ENCODE results near the gene GNL3L. TPM values are rescaled to one million over a fixed set of nuclear protein-coding genes. Genes with fewer than 3 reads are reported as not detected.

The GNL3L gene
- total and polyA plus RNA-seq, 2 of the 13 experiments (the other 11 are each of a cell fraction or from before 2014, with no cell fraction given): 12.1 to 32.6 TPM

GRCh38 chrX:54483946-54484345 is 46.1 kb upstream of the GNL3L start:
- peak; percentile 56 for ATAC-seq
- WGBS (ENCODE audit: low lambda C conversion rate): 19% methylated on average over 2 of the region's 9 CpGs
- no peaks in the 10 kb centered on the region for H4K20me1 ChIP-seq (ENCODE audit: insufficient read depth, low read length)
- TF ChIP-seq TFDP1 (CRISPR knock-in tag; IDR thresholded peaks at IDR 0.05; ENCODE audit: borderline replicate concordance) (peak; percentile 12; the same call in 1 of the 2 replicates), AGO2 (optimal IDR thresholded peaks at IDR 0.05; ENCODE audit: low read depth, low read length) (no peak), ZNF331 (CRISPR knock-in tag; IDR thresholded peaks at IDR 0.05) (no peak), PPARG (CRISPR knock-in tag; conservative IDR thresholded peaks at IDR 0.05) (no peak), ZNF570 (CRISPR knock-in tag; IDR thresholded peaks at IDR 0.05; ENCODE audit: borderline replicate concordance) (no peak), ARID5B (CRISPR knock-in tag; IDR thresholded peaks at IDR 0.05) (peak; percentile 26; the same call in 1 of the 2 replicates), ZNF292 (CRISPR knock-in tag; IDR thresholded peaks at IDR 0.05; ENCODE audit: borderline replicate concordance, low read depth) (no peak), ZNF552 (CRISPR knock-in tag; IDR thresholded peaks at IDR 0.05; ENCODE audit: borderline replicate concordance) (no peak), ZNF766 (CRISPR knock-in tag; IDR thresholded peaks at IDR 0.05; ENCODE audit: borderline replicate concordance) (no peak), SOX13 (IDR thresholded peaks at IDR 0.05) (no peak), SOX13 (CRISPR knock-in tag; conservative IDR thresholded peaks at IDR 0.05 in 1 of 2, IDR thresholded peaks at IDR 0.05 in 1 of 2) (peak in 1 of 2 experiments; percentile 15; a peak in 1 of 4 replicates), BCL6 (CRISPR knock-in tag; IDR thresholded peaks at IDR 0.05) (peak; percentile 98), RARA (CRISPR knock-in tag; IDR thresholded peaks at IDR 0.05) (peak; percentile 28; the same call in 1 of the 2 replicates), THAP7 (CRISPR knock-in tag; IDR thresholded peaks at IDR 0.05) (no peak), ZNF577 (CRISPR knock-in tag; IDR thresholded peaks at IDR 0.05; ENCODE audit: borderline replicate concordance, low read depth) (no peak), TEAD2 (CRISPR knock-in tag; IDR thresholded peaks at IDR 0.05) (no peak), SALL2 (CRISPR knock-in tag; IDR thresholded peaks at IDR 0.05) (no peak), GATAD2A (CRISPR knock-in tag; IDR thresholded peaks at IDR 0.05) (0 out of 2 replicates have a peak, but pooled peaks have one; percentile 14), ZNF205 (CRISPR knock-in tag; IDR thresholded peaks at IDR 0.05) (no peak), ZNF235 (CRISPR knock-in tag; IDR thresholded peaks at IDR 0.05; ENCODE audit: borderline replicate concordance) (no peak)

More at GRCh38 chrX:54483946-54484345, 46.1 kb upstream of the GNL3L start:
- H3K79me2 ChIP-seq (ENCODE audit: insufficient read depth, low read length): no peaks in the 10 kb centered on the region
- FAIRE-seq (no peak), DNase-seq (ENCODE audit: low spot score) (no peak)
- no peak overlapping the region for H3K9ac ChIP-seq (ENCODE audit: insufficient read depth, low read depth, low read length)
- intact Hi-C loops (cut with micrococcal nuclease; ENCODE audit: unreplicated experiment): loop anchor here (2.0 kb wide), 1 partner anchor 45 kb away; no protein-coding TSS in a partner anchor
- H3K9me3 ChIP-seq (ENCODE audit: low read length): no peaks in the 10 kb centered on the region
- peaks cover 30% of the 10 kb centered on the region for H3K4me1 ChIP-seq (ENCODE audit: insufficient read depth, low read length)
- BruUV-seq (replicated peaks): no TSS peak
- no peaks in the 10 kb centered on the region for H3K36me3 ChIP-seq (replicated peaks in 1 of 2; ENCODE audit: control insufficient read depth in 1 of 2, insufficient read depth in 2 of 2, low read length in 2 of 2)
- ChIA-PET CTCF (ENCODE audit: low intra/inter-chr PET ratio, low total read pairs) (no interaction called here), POLR2A (no interaction called here)
- no peak overlapping the region for H3K4me3 ChIP-seq (replicated peaks in 1 of 3; ENCODE audit: insufficient read depth in 1 of 3, low read depth in 2 of 3, low read length in 3 of 3)
- no peaks in the 10 kb centered on the region for H3K27me3 ChIP-seq (ENCODE audit: control insufficient read depth in 1 of 2, insufficient read depth in 2 of 2, low read length in 2 of 2)
- in situ Hi-C loops (cut with HindIII; ENCODE audit: extremely low pct_ligation_motif_present, low pct_unique_long_range_greater_than_20kb): no loop called here
- H3K27ac ChIP-seq (ENCODE audit: extremely low read length, insufficient read depth, low read length): no peak overlapping the region
- peak overlapping the region; percentile 51 for H3K4me2 ChIP-seq (ENCODE audit: low read depth, low read length)
- H2AFZ ChIP-seq (ENCODE audit: low read length): no peak overlapping the region
